Mammary epithelial cell (primary cell): ENCODE measurements around the gene ZP1.

Experiments used
- CTCF ChIP-seq, 2 donors: IDR thresholded peaks in 1 of 2; conservative IDR thresholded peaks in 1 of 2; 2 replicates each; pipeline ENCODE4 v1.5.1; 2011 to 2012; ENCODE audit warnings: inconsistent platforms in 2 of 2, low read length in 2 of 2, mild to moderate bottlenecking in 2 of 2, control low read depth in 1 of 2, low read depth in 1 of 2; ENCODE audit not compliant: insufficient read depth in 1 of 2; ENCODE audit errors: extremely low read depth in 1 of 2
- EZH2 ChIP-seq: IDR thresholded peaks from 2 replicates; pipeline ENCODE4 v1.6.1; 2012; ENCODE audit warnings: low read length, inconsistent platforms, borderline replicate concordance

- TF ChIP-seq CTCF (conservative IDR thresholded peaks at IDR 0.05 in 1 of 2, IDR thresholded peaks at IDR 0.05 in 1 of 2; ENCODE audit: extremely low read depth in 1 of 2, insufficient read depth in 1 of 2, low read depth in 1 of 2, low read length in 2 of 2) (no peak), EZH2 (no peak)
Measured at GRCh38 chr11:60860943-60861342, 6.4 kb upstream of the ZP1 start.
